Activated CD8-positive, alpha-beta T cell treated with anti-CD3 and anti-CD28 coated beads for 36 hours (primary cell): ENCODE results near the gene B4GAT1. TPM values are rescaled to one million over a fixed set of nuclear protein-coding genes. Genes with fewer than 3 reads are reported as not detected.

Source experiments
- total RNA-seq, 2 experiments: library from RNA; stranded (reverse); gene quantifications; one replicate each; pipeline ENCODE4 v1.2.3, GENCODE V29; 2021

B4GAT1 gene
- total RNA-seq, 2 experiments from 2014 or later: 9.4 to 9.5 TPM

Other genes starting within 250 kb of the B4GAT1 start
- 10 to 100 TPM; 32.2 to 35.2 TPM for gene KLC2, start 89.9 kb downstream of the B4GAT1 start, total RNA-seq
- 10 to 100 TPM; 97.9 to 98.2 TPM for gene RAB1B, start 79.0 kb downstream of the B4GAT1 start, total RNA-seq
- 1 to 10 TPM in 1 of 2 experiments, under 1 TPM in 1; 0.96 to 2.0 TPM for gene CNIH2, start 69.5 kb downstream of the B4GAT1 start, total RNA-seq
- 10 to 100 TPM; 57.4 to 64.0 TPM for gene YIF1A, start 58.5 kb downstream of the B4GAT1 start, total RNA-seq
- gene TMEM151A, start 55.7 kb downstream of the B4GAT1 start, total RNA-seq: not detected
- 10 to 100 TPM; 16.3 to 16.8 TPM for gene CD248, start 30.6 kb downstream of the B4GAT1 start, total RNA-seq
- 1 to 10 TPM; 1.1 to 1.6 TPM for gene RIN1, start 11.2 kb downstream of the B4GAT1 start, total RNA-seq
- gene BRMS1, start 2.5 kb downstream of the B4GAT1 start, total RNA-seq: 10 to 100 TPM; 35.7 to 35.9 TPM
- 10 to 100 TPM; 11.8 to 12.2 TPM for gene SLC29A2, start 24.1 kb upstream of the B4GAT1 start, total RNA-seq
- gene NPAS4, start 73.4 kb upstream of the B4GAT1 start, total RNA-seq: under 1 TPM in 1 of 2 experiments, not detected in 1; 0.11 TPM
- gene MRPL11, start 91.2 kb upstream of the B4GAT1 start, total RNA-seq: 100 to 1,000 TPM; 135 to 142 TPM
- gene PELI3, start 119.3 kb upstream of the B4GAT1 start, total RNA-seq: 10 to 100 TPM in 1 of 2 experiments, 1 to 10 TPM in 1; 6.7 to 10.5 TPM
- gene DPP3, start 132.8 kb upstream of the B4GAT1 start, total RNA-seq: 10 to 100 TPM; 72.4 to 75.8 TPM
- 1 to 10 TPM; 7.7 to 7.9 TPM for gene BBS1, start 163.0 kb upstream of the B4GAT1 start, total RNA-seq
- 10 to 100 TPM; 13.2 to 14.0 TPM for gene ZDHHC24, start 198.4 kb upstream of the B4GAT1 start, total RNA-seq
- gene ACTN3, start 199.3 kb upstream of the B4GAT1 start, total RNA-seq: under 1 TPM in 1 of 2 experiments, not detected in 1; 0.14 TPM
- gene CTSF, start 221.0 kb upstream of the B4GAT1 start, total RNA-seq: 1 to 10 TPM in 1 of 2 experiments, under 1 TPM in 1; 0.68 to 1.3 TPM
- under 1 TPM; 0.14 to 0.27 TPM for gene CCDC87, start 245.4 kb upstream of the B4GAT1 start, total RNA-seq
- gene CCS, start 245.6 kb upstream of the B4GAT1 start, total RNA-seq: 10 to 100 TPM; 22.0 to 25.6 TPM